Stimulated activated CD4-positive, alpha-beta T cell treated with anti-CD3 and anti-CD28 coated beads, Interleukin-12 subunit alpha, Interleukin-12 subunit beta, amount 100 ng/mL, for 48 hours (primary cell): ENCODE results near the gene CYP2A13.
"Not testable (repeated sequence)": the region's sequence is repeated elsewhere in the genome, so short reads cannot be mapped to it uniquely, and the experiment has no call there.

Experiments
- DNase-seq, 3 donors: peaks; one replicate each; pipeline ENCODE4 v3.0.0-alpha.2; 2020; ENCODE audit warnings: low read depth in 2 of 3, low spot score in 1 of 3

The CYP2A13 gene, protein sequence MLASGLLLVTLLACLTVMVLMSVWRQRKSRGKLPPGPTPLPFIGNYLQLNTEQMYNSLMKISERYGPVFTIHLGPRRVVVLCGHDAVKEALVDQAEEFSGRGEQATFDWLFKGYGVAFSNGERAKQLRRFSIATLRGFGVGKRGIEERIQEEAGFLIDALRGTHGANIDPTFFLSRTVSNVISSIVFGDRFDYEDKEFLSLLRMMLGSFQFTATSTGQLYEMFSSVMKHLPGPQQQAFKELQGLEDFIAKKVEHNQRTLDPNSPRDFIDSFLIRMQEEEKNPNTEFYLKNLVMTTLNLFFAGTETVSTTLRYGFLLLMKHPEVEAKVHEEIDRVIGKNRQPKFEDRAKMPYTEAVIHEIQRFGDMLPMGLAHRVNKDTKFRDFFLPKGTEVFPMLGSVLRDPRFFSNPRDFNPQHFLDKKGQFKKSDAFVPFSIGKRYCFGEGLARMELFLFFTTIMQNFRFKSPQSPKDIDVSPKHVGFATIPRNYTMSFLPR

GRCh38 chr19:41088151-41088550, at the start of gene CYP2A13:
CYP2A13 (plus strand) TSS chr19:41088451; CDS start chr19:41088472, 21 bp downstream.
- DNase-seq = no peak

DNA sequence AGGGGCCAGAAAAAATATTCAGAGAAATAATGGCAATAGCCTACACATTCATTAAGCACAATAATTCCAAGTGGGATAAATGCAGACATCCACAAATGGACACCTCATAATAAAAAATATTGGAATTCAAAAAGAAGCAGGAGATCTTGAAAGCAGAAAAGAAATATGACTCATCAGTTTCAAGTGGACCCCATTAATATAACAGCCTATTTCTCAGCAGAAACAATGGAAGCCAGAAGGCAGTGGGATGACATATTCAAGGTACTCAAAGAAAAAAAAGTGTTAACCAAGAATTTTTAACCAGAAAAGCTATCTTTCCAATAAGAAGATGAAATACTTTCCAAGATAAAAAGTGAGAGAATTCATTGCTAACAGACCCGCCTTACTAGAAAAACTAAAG, 48.4 kb upstream of the CYP2A13 start:
- no peak for DNase-seq

- DNase-seq = not testable (repeated sequence)
These were observed 43.2 kb upstream of the CYP2A13 start for GRCh38 chr19:41045095-41045494.

GRCh38 chr19:41050426-41050825, 37.8 kb upstream of the CYP2A13 start:
- no peak for DNase-seq

DNA sequence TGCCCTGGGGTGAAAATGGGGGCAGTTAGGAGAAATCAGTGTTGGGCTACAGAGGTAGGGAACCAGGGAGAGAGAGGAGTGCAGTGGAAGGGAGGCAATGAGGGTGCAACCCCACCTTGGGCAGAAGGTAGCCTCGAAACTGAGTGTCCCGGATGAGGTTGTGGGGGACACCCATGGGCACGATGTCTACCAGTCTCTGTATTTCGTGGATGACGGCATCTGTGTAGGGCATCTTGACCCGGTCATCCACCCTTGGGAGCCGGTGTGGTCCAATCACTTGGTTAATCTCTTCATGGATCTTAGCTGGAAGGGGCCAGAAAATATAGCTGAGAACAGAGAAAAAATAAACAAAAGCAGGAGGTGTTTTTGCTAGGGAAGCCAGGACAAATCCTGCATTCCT, 36.1 kb upstream of the CYP2A13 start:
- DNase-seq = not testable (repeated sequence)

GRCh38 chr19:41053331-41053730, 34.9 kb upstream of the CYP2A13 start:
- DNase-seq = not testable (repeated sequence)

- DNase-seq = peak in 1 of 3 donors; percentile 1
These were observed 23.2 kb upstream of the CYP2A13 start for GRCh38 chr19:41064974-41065569.

DNA sequence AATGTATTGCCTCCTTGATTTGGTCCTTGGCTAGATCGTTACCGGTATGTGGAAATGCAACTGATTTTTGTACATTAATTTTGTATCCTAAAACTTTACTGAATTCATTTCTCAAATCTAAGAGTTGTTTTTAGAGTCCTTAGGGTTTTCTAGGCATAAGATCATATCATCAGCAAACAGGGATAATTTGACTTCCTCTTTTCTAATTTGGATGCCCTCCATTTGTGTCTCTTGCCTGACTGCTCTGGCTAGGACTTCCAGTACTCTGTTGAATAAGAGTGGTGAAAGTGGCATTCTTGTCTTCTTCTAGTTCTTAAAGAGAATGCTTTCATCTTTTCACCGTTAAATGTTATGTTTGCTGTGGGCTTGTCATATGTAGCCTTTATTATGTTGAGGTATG, 12.0 kb upstream of the CYP2A13 start:
- no peak for DNase-seq

DNA sequence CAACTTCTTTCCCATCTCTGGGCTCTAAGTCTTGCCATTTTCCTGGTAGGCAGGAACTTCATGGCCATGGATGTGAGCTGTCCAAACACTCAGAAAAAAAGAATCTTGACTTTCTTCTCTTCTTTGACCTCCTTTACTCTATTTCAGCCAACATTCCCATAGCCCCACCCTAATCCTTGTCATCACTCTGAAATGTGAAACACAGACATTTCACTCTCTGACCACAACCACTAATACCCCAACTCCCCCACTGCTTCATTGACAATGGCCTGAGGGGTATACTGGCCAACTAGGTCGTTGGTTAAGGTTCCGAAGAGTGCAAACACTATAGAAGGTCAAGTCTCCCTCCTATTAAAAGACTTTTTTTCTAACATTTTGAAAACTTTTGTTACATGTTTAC, 4.7 kb upstream of the CYP2A13 start:
- DNase-seq = no peak

GRCh38 chr19:41085748-41086415, 2.4 kb upstream of the CYP2A13 start:
- no peak for DNase-seq

DNA sequence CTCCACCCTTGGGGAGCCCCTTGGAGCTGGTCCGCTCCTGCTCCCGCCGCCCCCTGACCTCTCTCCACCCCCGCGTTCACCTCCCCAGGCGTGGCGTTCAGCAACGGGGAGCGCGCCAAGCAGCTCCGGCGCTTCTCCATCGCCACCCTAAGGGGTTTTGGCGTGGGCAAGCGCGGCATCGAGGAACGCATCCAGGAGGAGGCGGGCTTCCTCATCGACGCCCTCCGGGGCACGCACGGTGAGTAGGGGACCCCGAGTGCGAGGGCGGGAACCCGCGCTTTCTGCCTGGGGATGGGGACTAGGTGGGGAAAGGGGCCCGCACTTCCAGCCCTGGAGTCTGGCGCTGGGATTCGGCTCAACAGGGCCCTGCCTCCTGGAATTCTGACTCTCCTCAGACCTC, 1.7 kb downstream of the CYP2A13 start:
- no peak for DNase-seq

- DNase-seq = no peak
These were observed 7.5 kb downstream of the CYP2A13 start for GRCh38 chr19:41095703-41096102.

DNA sequence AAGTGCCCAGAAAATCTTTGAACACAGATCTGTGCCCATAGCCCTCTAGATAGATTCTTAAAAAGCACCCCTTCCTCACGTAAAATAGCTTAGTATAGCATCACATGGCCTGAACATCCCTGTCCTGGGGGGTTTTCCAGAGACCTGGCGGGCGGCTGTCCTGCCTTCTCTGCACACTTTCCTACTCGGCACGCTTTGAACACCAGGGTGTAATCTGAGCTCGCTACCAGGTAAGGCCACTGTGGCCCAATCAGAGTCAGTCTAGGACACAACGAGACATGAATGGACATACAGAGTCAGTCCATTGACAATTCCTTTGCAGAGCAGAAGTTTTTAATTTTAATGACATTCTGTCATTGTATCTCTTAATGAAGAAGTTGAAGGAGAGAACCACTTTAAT, 8.1 kb downstream of the CYP2A13 start:
- DNase-seq = no peak

GRCh38 chr19:41097302-41097701, 9.1 kb downstream of the CYP2A13 start:
- no peak for DNase-seq

DNA sequence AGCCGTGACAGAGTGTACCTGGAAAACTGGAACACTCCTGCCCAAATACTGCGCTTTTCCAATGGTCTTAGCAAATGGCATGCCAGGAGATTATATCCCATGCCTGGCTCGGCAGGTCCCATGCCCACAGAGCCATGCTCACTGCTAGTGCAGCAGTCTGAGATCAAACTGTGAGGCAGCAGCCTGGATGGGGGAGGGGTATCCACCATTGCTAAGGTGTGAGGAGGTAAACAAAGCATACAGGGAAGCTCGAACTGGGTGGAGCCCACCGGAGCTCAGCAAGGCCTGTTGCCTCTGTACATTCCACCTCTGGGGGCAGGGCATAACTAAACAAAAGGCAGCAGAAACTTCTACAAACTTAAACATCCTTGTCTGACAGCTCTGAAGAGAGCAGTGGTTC, 10.5 kb downstream of the CYP2A13 start:
- no peak for DNase-seq

DNA sequence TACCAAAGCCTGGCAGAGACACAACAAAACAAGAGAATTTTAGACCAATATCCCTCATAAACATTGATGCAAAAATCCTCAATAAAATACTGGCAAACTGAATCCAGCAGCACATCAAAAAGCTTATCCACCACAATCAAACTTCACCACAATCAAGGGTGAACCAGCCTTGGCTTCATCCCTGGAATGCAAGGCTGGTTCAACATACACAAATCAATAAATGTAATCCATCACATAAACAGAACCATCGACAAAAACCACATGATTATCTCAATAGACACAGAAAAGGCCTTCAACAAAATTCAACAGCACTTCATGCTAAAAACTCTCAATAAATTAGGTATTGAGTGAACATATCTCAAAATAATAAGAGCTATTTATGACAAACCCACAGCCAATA, 14.0 kb downstream of the CYP2A13 start:
- DNase-seq = not testable (repeated sequence)

DNA sequence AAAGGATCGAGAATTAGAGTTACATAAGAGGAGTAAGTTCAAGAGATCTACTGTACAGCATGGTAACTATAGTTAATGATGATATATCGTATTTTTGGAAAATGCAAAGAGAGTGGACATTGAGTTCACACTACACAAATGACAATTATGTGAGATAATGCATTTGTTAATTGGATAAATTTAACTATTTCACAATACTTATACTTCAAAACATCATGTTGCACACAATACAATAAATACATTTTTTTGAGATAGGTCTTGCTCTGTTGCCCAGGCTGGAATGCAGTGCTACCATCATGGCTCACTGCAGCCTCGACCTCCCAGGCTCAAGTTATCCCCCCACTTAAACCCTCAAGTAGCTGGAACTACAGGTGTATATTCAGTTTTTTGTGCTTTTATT, 17.9 kb downstream of the CYP2A13 start:
- DNase-seq = no peak

- no peak for DNase-seq
These were observed 23.0 kb downstream of the CYP2A13 start for GRCh38 chr19:41111296-41111695.

DNA sequence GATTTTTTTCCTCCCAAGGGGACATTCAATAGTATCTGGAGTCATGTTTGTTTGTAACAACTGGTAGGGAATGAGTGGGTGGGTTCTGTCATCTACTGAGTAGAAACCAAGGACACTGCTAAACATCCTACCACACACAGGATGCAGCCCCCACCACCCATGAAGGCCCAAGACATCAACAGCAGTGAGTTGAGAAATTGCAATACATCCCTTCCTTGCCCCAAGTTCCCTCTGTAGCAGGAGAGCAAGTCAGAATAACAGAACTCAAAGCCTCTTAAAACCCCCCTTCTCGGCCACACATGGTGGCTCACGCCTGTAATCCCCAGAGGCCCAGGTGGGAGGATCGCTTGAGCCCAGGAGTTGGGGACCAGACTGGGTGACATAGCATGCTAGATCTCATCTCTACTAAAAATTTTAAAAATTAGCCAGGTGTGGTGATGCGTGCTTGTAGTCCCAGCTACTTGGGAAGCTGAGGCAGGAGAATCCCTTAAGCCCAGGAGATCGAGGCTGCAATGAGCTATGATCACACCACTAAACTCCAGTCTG, 23.6 kb downstream of the CYP2A13 start:
- DNase-seq = no peak

DNA sequence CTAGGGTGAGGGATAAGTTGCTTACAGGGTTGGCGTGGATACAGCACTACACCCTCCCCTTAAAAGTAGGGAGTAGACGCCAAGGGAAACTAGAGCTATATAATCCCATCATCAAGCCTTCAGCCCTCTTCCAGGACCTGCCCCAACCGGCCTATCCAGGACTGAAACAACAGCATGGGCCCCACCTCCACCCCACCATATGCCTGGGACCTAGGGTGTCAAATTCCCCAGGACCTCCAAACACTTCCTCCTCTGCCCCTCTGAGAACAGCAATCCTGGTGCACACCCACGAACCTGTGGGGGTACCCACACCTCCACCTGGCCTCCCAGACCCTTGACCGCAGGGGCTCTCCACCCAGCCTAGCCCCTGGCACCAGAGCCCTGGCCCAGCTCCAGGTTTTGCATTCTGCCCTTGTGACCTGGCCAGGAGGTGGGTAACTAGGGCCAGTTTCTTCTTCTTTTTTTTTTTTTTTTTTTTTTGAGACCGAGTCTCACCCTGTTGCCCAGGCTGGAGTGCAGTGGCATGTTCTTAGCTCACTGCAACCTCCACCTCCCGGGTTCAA, 24.6 kb downstream of the CYP2A13 start:
- no peak for DNase-seq

GRCh38 chr19:41114132-41114531, 25.9 kb downstream of the CYP2A13 start, which contains the start of gene CYP2F1:
CYP2F1 (plus strand) TSS chr19:41114432; CDS start chr19:41116189, 1,757 bp downstream.
- DNase-seq = no peak
